ENCODE measurements around the gene SEC22C.

Gene SEC22C

DNA sequence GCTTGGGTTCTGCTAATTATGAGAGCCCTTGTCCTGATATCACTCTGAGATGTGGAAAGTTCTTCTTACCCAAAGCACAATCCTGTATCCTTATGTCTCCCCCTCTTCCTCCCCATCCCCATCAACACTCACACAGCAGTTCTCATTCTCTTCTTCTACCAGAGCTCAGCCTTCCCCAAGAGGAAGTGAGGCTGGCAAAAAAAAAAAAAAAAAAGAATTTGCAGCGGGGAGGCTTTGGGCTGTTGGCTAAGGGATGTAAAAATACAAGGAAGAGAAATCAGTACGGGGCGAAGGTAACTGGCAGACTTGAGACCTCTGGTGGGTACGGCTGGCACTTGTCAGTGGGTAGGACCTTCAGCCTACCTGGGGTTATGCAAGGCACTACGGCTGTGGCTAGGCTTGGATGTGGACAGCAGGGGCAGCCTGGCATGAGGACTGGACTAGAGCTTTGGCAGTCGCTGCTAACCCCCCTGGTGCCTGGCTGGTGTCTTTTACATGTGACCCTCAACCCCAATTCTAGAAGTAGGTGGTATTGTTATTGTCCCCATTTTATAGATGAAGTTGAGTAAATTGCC is 73.9 kb downstream of the SEC22C start:
- no peaks in the 10 kb centered on the region for H3K27me3 ChIP-seq (ENCODE audit: control insufficient read depth, insufficient read depth, low read length)
- H3K9me3 ChIP-seq (ENCODE audit: control insufficient read depth, low read length): no peaks in the 10 kb centered on the region
- no peak overlapping the region for H3K4me3 ChIP-seq (ENCODE audit: low read depth, low read length)
- H3K4me1 ChIP-seq: no peaks in the 10 kb centered on the region
- H3K79me2 ChIP-seq: no peaks in the 10 kb centered on the region
- no peaks in the 10 kb centered on the region for H3K36me3 ChIP-seq (ENCODE audit: control insufficient read depth, insufficient read depth, low read length)
- H3K4me2 ChIP-seq (ENCODE audit: low read length): no peak overlapping the region
- no peak overlapping the region for H3K27ac ChIP-seq
- H2AFZ ChIP-seq: no peak overlapping the region
- H3K9ac ChIP-seq: no peak overlapping the region
- no peak for TF ChIP-seq CTCF (IDR thresholded peaks at IDR 0.05)

GRCh38 chr3:42507252-42507651 is 74.5 kb downstream of the SEC22C start:
- Histone ChIP-seq H3K4me2 (ENCODE audit: low read length) (no peak overlapping the region), H3K9me3 (ENCODE audit: control insufficient read depth, low read length) (no peaks in the 10 kb centered on the region), H3K4me3 (ENCODE audit: low read depth, low read length) (no peak overlapping the region), H3K9ac (no peak overlapping the region), H3K27ac (no peak overlapping the region), H3K79me2 (no peaks in the 10 kb centered on the region), H3K27me3 (ENCODE audit: control insufficient read depth, insufficient read depth, low read length) (no peaks in the 10 kb centered on the region), H3K4me1 (no peaks in the 10 kb centered on the region), H2AFZ (peak overlapping the region; percentile 20), H3K36me3 (ENCODE audit: control insufficient read depth, insufficient read depth, low read length) (no peaks in the 10 kb centered on the region)
- TF ChIP-seq CTCF (IDR thresholded peaks at IDR 0.05): no peak

GRCh38 chr3:42505849-42506410 is 75.8 kb downstream of the SEC22C start:
- Histone ChIP-seq H3K9me3 (ENCODE audit: control insufficient read depth, low read length) (no peaks in the 10 kb centered on the region), H3K4me1 (peaks cover 2% of the 10 kb centered on the region), H3K9ac (no peak overlapping the region), H3K4me3 (ENCODE audit: low read depth, low read length) (no peak overlapping the region), H3K4me2 (ENCODE audit: low read length) (no peak overlapping the region), H2AFZ (no peak overlapping the region), H3K27me3 (ENCODE audit: control insufficient read depth, insufficient read depth, low read length) (no peaks in the 10 kb centered on the region), H3K36me3 (ENCODE audit: control insufficient read depth, insufficient read depth, low read length) (no peaks in the 10 kb centered on the region), H3K79me2 (no peaks in the 10 kb centered on the region), H3K27ac (no peak overlapping the region)
- TF ChIP-seq CTCF (IDR thresholded peaks at IDR 0.05): no peak

DNA sequence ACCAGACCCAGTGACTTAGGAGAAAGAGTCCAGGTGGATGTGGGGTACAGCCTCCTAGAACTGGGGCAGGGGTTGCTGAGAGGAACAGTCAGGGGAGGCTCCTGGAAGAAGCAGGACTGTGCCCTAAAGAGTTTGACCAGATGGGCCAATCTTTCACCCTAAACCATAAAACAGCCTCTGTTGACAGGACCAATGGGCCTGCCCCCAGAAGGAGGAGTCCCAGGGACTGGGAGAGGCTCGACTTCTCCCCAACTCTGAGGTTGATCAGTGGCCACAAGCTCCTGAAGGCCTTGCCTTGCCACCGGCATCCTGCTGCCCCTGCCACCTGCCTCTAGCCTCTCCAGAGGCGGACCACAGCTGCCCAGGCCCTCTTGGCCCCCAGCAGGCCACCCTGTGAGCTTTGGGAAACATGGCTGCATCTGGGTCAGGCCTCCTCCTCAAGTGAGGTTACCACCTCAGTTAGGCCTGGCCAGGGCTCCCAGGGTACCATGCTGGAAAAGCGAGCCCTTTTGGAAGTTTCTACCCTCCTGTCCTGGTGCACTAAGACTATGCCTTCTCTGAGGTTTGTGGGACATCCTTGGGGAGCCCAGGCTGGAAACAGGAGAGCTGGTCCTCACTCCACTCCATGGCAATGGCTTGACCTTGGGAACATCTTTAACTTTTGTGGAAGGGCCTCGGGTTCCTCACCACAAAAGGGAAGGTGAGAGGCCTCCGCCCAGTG is 76.5 kb downstream of the SEC22C start:
- no peak overlapping the region for H2AFZ ChIP-seq
- peaks cover 2% of the 10 kb centered on the region for H3K4me1 ChIP-seq
- no peak overlapping the region for H3K4me2 ChIP-seq (ENCODE audit: low read length)
- H3K27ac ChIP-seq: no peak overlapping the region
- H3K79me2 ChIP-seq: no peaks in the 10 kb centered on the region
- H3K36me3 ChIP-seq (ENCODE audit: control insufficient read depth, insufficient read depth, low read length): no peaks in the 10 kb centered on the region
- no peak for TF ChIP-seq CTCF (IDR thresholded peaks at IDR 0.05)
- no peaks in the 10 kb centered on the region for H3K27me3 ChIP-seq (ENCODE audit: control insufficient read depth, insufficient read depth, low read length)
- H3K4me3 ChIP-seq (ENCODE audit: low read depth, low read length): no peak overlapping the region
- H3K9me3 ChIP-seq (ENCODE audit: control insufficient read depth, low read length): no peaks in the 10 kb centered on the region
- no peak overlapping the region for H3K9ac ChIP-seq

Measured in parathyroid adenoma (tissue), 2 donors.